AML-193 (cell line): ENCODE measurements around the gene ELAVL1.
A peak's percentile ranks its signal among the peaks of the same experiment; 100 is the strongest.

ENCODE experiments used
- DNase-seq, 2 experiments: peaks; one replicate each; lab custom pipeline; 2025; lab: John Stamatoyannopoulos, UW

ELAVL1 gene

GRCh38 chr19:7983995-7984837, 21.2 kb downstream of the ELAVL1 start:
- DNase-seq: no peak

- DNase-seq: no peak
Observed at GRCh38 chr19:7983286-7983950, 22.0 kb downstream of the ELAVL1 start.

GRCh38 chr19:7982651-7983099, 22.8 kb downstream of the ELAVL1 start:
- DNase-seq: no peak

GRCh38 chr19:7982103-7982502, 23.3 kb downstream of the ELAVL1 start:
- no peak for DNase-seq

- DNase-seq: no peak
Observed at GRCh38 chr19:7981661-7982060, 23.8 kb downstream of the ELAVL1 start.

- no peak for DNase-seq
Observed at GRCh38 chr19:7981199-7981598, 24.2 kb downstream of the ELAVL1 start.

- DNase-seq: no peak
Observed at GRCh38 chr19:7980635-7981121, 24.8 kb downstream of the ELAVL1 start.

- no peak for DNase-seq
Observed at GRCh38 chr19:7980168-7980567, 25.3 kb downstream of the ELAVL1 start.

GRCh38 chr19:7979559-7979958, 25.9 kb downstream of the ELAVL1 start:
- no peak for DNase-seq

- no peak for DNase-seq
Observed at GRCh38 chr19:7979011-7979410, 26.4 kb downstream of the ELAVL1 start.

- DNase-seq: no peak
Observed at GRCh38 chr19:7978179-7978825, 27.1 kb downstream of the ELAVL1 start.

- no peak for DNase-seq
Observed at GRCh38 chr19:7977723-7978040, 27.8 kb downstream of the ELAVL1 start.

GRCh38 chr19:7977021-7977722, 28.3 kb downstream of the ELAVL1 start:
- DNase-seq: no peak

GRCh38 chr19:7976461-7976860, 29.0 kb downstream of the ELAVL1 start:
- no peak for DNase-seq

GRCh38 chr19:7975037-7975436, 30.4 kb downstream of the ELAVL1 start:
- no peak for DNase-seq

GRCh38 chr19:7973883-7974282, 31.6 kb downstream of the ELAVL1 start:
- DNase-seq: no peak

- no peak for DNase-seq
Observed at GRCh38 chr19:7971553-7972520, 33.6 kb downstream of the ELAVL1 start.

GRCh38 chr19:7970716-7971448, 34.6 kb downstream of the ELAVL1 start:
- DNase-seq: peak in 1 of 2 experiments; percentile 13

GRCh38 chr19:7969555-7969939, 35.9 kb downstream of the ELAVL1 start:
- no peak for DNase-seq

GRCh38 chr19:7968796-7969554, 36.5 kb downstream of the ELAVL1 start:
- no peak for DNase-seq
